K562 (cell line): ENCODE results near the gene RFESD. TPM values are rescaled to one million over a fixed set of nuclear protein-coding genes. Genes with fewer than 3 reads are reported as not detected.
A peak's percentile ranks its signal among the peaks of the same experiment; 100 is the strongest.

ENCODE experiments used
- ATAC-seq: fragments of 200-7000 bp; cut with Tn5 transposase; 3 replicates; pipeline ENCODE4 v1.9.1; 2020; ENCODE audit warnings: moderate library complexity
- BruUV-seq: library from RNA; stranded (reverse); fragments of 400-500 nt; replicated peaks from 2 replicates; lab custom pipeline; 2021; lab: Mats Ljungman, UMichigan
- CTCF ChIA-PET: fragments of 300-600 bp; formaldehyde crosslinking; extraction: SDS; loops from one replicate; lab custom pipeline; 2021; ENCODE audit warnings: low intra/inter-chr PET ratio; lab: Yijun Ruan, JAX
- POLR2A ChIA-PET: fragments of 300-600, 350-650 bp; sonication (Branson Sonifier 250); formaldehyde crosslinking; extraction: SDS; loops from one replicate; lab custom pipeline; 2021; ENCODE audit warnings: antibody characterized with exemption, inconsistent platforms; lab: Yijun Ruan, JAX
- DNase-seq, 4 experiments: peaks; one replicate each; pipeline versions ENCODE4 v3.0.0 to v3.0.0-alpha.2; 2011 to 2018; ENCODE audit warnings: low spot score in 3 of 4, mixed read lengths in 3 of 4; ENCODE audit errors: extremely low read depth in 1 of 4
- FAIRE-seq: peaks from 2 replicates; lab custom pipeline; 2011; peaks lifted over from hg19 to GRCh38; lab: Jason Lieb, UNC
- H2AFZ ChIP-seq: 2 replicates; pipeline ENCODE4 v1.6.0; 2011; ENCODE audit warnings: low read depth, low read length, control low read depth, inconsistent platforms
- H3K27ac ChIP-seq: fragments of 200-600 bp; 3 replicates; pipeline ENCODE4 v1.8.0; 2011; ENCODE audit warnings: low read depth, mild to moderate bottlenecking, control low read depth, inconsistent platforms, low read length, moderate library complexity, mixed read lengths; ENCODE audit errors: extremely low read depth
- H3K27me3 ChIP-seq, 2 experiments: fragments of 300-600 bp in 1 of 2; 2 replicates in 1 of 2; 3 replicates in 1 of 2; pipeline versions ENCODE4 v1.6.0 to v1.8.0; 2011; ENCODE audit warnings: inconsistent platforms in 2 of 2, low read length in 2 of 2, mild to moderate bottlenecking in 1 of 2, mixed read lengths in 1 of 2, moderate library complexity in 1 of 2; ENCODE audit not compliant: control insufficient read depth in 2 of 2, insufficient read depth in 2 of 2
- H3K36me3 ChIP-seq: fragments of 300-600 bp; 3 replicates; pipeline ENCODE4 v1.8.0; 2011; ENCODE audit warnings: mild to moderate bottlenecking, low read length, inconsistent platforms; ENCODE audit not compliant: control insufficient read depth, insufficient read depth
- H3K4me1 ChIP-seq, 2 experiments: fragments of 200-600 bp in 1 of 2; replicated peaks in 1 of 2; 2 replicates in 1 of 2; 3 replicates in 1 of 2; pipeline versions ENCODE4 v1.5.1 to v1.8.0; 2011; ENCODE audit warnings: inconsistent platforms in 2 of 2, low read length in 2 of 2, mild to moderate bottlenecking in 1 of 2, mixed read lengths in 1 of 2, moderate library complexity in 1 of 2; ENCODE audit not compliant: control insufficient read depth in 2 of 2, insufficient read depth in 2 of 2
- H3K4me2 ChIP-seq: 2 replicates; pipeline ENCODE4 v1.6.1; 2011; ENCODE audit warnings: low read length, control low read depth, inconsistent platforms, mixed read lengths; ENCODE audit not compliant: insufficient read depth
- H3K4me3 ChIP-seq: fragments of 200-600 bp; sonication (generic), shearing (Covaris generic); 2 replicates; pipeline ENCODE4 v1.5.1; 2016; ENCODE audit warnings: control low read depth, inconsistent platforms
- H3K79me2 ChIP-seq: fragments of 200-600 bp; 3 replicates; pipeline ENCODE4 v1.8.0; 2011; ENCODE audit warnings: low read length, inconsistent platforms; ENCODE audit not compliant: control insufficient read depth, insufficient read depth
- H3K9ac ChIP-seq, 2 experiments: 2 replicates each; pipeline versions ENCODE4 v1.6.0 to v1.6.1; 2011; ENCODE audit warnings: low read depth in 2 of 2, low read length in 2 of 2, control low read depth in 1 of 2, inconsistent platforms in 1 of 2, mild to moderate bottlenecking in 1 of 2, mixed read lengths in 1 of 2; ENCODE audit not compliant: insufficient read depth in 1 of 2
- H3K9me1 ChIP-seq: one replicate; pipeline ENCODE4 v1.6.0; 2011; ENCODE audit warnings: inconsistent platforms, mild to moderate bottlenecking, low read length, moderate library complexity; ENCODE audit not compliant: control insufficient read depth, insufficient read depth
- H3K9me3 ChIP-seq: replicated peaks from 2 replicates; pipeline ENCODE4 v1.5.1; 2011; ENCODE audit warnings: low read depth, low read length, inconsistent platforms; ENCODE audit not compliant: control insufficient read depth, insufficient read depth
- H4K20me1 ChIP-seq: replicated peaks from 2 replicates; pipeline ENCODE4 v1.6.1; 2011; ENCODE audit warnings: low read length, inconsistent platforms, mixed read lengths; ENCODE audit not compliant: control insufficient read depth, insufficient read depth
- ADNP ChIP-seq: fragments of 200-800 bp; sonication (Bioruptor generic); IDR thresholded peaks from 2 replicates; pipeline ENCODE4 v1.6.1; 2016; ENCODE audit warnings: missing genetic modification characterization, missing compliant biosample characterization
- ARID1B ChIP-seq: fragments of 450-650 bp; IDR thresholded peaks from 2 replicates; pipeline ENCODE4 v1.6.1; 2016; ENCODE audit warnings: antibody characterized with exemption, mild to moderate bottlenecking, inconsistent platforms
- KLF6 ChIP-seq: fragments of 250-450 bp; sonication (Bioruptor Pico); IDR thresholded peaks from 2 replicates; pipeline ENCODE4 v1.4.0; 2020; ENCODE audit warnings: mild to moderate bottlenecking, moderate library complexity, borderline replicate concordance
- NFE2L1 ChIP-seq: fragments of 450-650 bp; IDR thresholded peaks from 2 replicates; pipeline ENCODE4 v1.6.1; 2016; ENCODE audit warnings: missing genetic modification characterization, low read depth, mild to moderate bottlenecking, missing compliant biosample characterization, moderate library complexity, borderline replicate concordance
- NR1H2 ChIP-seq: sonication (generic); formaldehyde crosslinking; IDR thresholded peaks from 2 replicates; pipeline ENCODE4 v1.4.0; 2020; ENCODE audit warnings: mild to moderate bottlenecking, missing genetic modification reagents
- SREBF1 ChIP-seq: fragments of 150-350 bp; IDR thresholded peaks from 2 replicates; pipeline ENCODE4 v1.6.1; 2014; ENCODE audit warnings: antibody characterized with exemption, low read depth, low read length, borderline replicate concordance
- TRIM24 ChIP-seq, 2 experiments: fragments of 450-650 bp; IDR thresholded peaks; 2 replicates each; pipeline ENCODE4 v1.6.1; 2016
- ZNF146 ChIP-seq: IDR thresholded peaks from one replicate; pipeline ENCODE4 v1.6.1; 2018; ENCODE audit warnings: missing compliant biosample characterization; ENCODE audit not compliant: unreplicated experiment
- ZNF263 ChIP-seq: sonication (generic); formaldehyde crosslinking; IDR thresholded peaks from 2 replicates; pipeline ENCODE4 v1.8.0; 2022; ENCODE audit warnings: mild to moderate bottlenecking, missing genetic modification reagents, borderline replicate concordance
- WGBS: fragments of 100-300 bp; shearing (Covaris generic); methylation state at CpG from one replicate; pipeline ENCODE4 v1.1.6; 2016; ENCODE audit warnings: low coverage, mixed read lengths; ENCODE audit not compliant: insufficient coverage; ENCODE audit errors: missing lambda C conversion rate; 5-methylcytosine and 5-hydroxymethylcytosine counted together
- in situ Hi-C: fragments of 300-500 bp; cut with MboI; formaldehyde crosslinking; loops from 4 replicates; pipeline ENCODE4 v1.15.0; 2018; ENCODE audit warnings: inconsistent platforms, mixed read lengths
- intact Hi-C: fragments of 100-400 bp; cut with micrococcal nuclease; formaldehyde crosslinking; loops from 2 replicates; pipeline ENCODE4 v1.14.2; 2022
- polyA plus RNA-seq, 8 experiments: library from polyadenylated mRNA; depleted of rRNA in 4 of 8; stranded (reverse) in 5 of 8; unstranded in 3 of 8; fragments of >200 nt; fragmentation: Nextera tagmentation in 2 of 8; fragmentation: Illumina TruSeq in 1 of 8; extraction: Ambion mirVana in 2 of 8; extraction: Trizol in 1 of 8; gene quantifications; 2 replicates each; pipeline versions ENCODE4 v1.2.1 to v1.2.3, GENCODE V29; 2011 to 2014; ENCODE audit warnings: inconsistent platforms in 1 of 8, missing spikeins in 1 of 8
- total RNA-seq, 7 experiments: library from RNA; depleted of rRNA in 6 of 7; stranded (reverse); fragments of >200 nt in 6 of 7; fragmentation: Illumina TruSeq in 2 of 7; extraction: Trizol in 2 of 7; gene quantifications; 2 replicates each; pipeline versions ENCODE4 v1.2.1 to v1.2.3, GENCODE V29; 2011 to 2021; ENCODE audit warnings: low replicate concordance in 1 of 7
- TF ChIP-seq, protein P1 (sequence below): fragments of 200-800 bp; sonication (Bioruptor generic); IDR thresholded peaks from 2 replicates; pipeline ENCODE4 v1.6.1; 2017; ENCODE audit warnings: missing genetic modification characterization, missing compliant biosample characterization
- TF ChIP-seq, protein P2 (sequence below): fragments of 450-650 bp; IDR thresholded peaks from 2 replicates; pipeline ENCODE4 v1.6.1; 2016; ENCODE audit warnings: borderline replicate concordance
- TF ChIP-seq, protein P3 (sequence below): fragments of 250-450 bp; sonication (Bioruptor Pico); IDR thresholded peaks from 2 replicates; pipeline ENCODE4 v1.5.0; 2022; ENCODE audit warnings: mild to moderate bottlenecking
- TF ChIP-seq, protein P4 (sequence below): sonication (generic); formaldehyde crosslinking; IDR thresholded peaks from 2 replicates; pipeline ENCODE4 v1.5.0; 2020; ENCODE audit warnings: missing genetic modification reagents
- TF ChIP-seq, protein P5 (sequence below), 2 experiments: fragments of 200-800 bp in 1 of 2; sonication (Bioruptor generic) in 1 of 2; sonication (generic) in 1 of 2; formaldehyde crosslinking in 1 of 2; IDR thresholded peaks in 1 of 2; conservative IDR thresholded peaks in 1 of 2; 2 replicates each; pipeline versions ENCODE4 v1.5.0 to v1.6.1; 2016 to 2020; ENCODE audit warnings: missing compliant biosample characterization in 1 of 2, missing genetic modification characterization in 1 of 2, missing genetic modification reagents in 1 of 2

Gene RFESD
- total and polyA plus RNA-seq, 9 of the 15 experiments (the other 6 are each of a cell fraction or from before 2014, with no cell fraction given) = 62.3 to 600 (median 140) TPM

DNA sequence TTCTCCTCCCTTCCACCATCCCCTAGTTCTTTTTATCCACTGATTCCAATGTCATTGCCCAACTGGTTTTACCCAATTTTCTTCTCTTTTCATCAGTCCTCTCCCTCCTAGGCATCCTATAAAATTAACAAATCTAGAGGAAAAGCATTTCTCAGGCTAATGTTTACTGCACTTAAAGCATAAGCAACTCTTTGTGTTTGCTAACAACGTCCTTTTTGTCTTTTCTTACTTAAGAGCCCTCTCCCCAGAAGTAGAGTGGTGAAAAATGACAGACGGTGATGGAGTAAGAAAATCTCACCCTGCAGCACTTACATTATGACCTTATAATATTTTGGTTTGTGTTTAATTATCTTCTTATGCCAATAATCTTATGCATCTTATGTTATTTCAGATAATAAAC is 37.8 kb downstream of the RFESD start:
- ATAC-seq = no peak
- intact Hi-C loops (no loop called here), in situ Hi-C loops (no loop called here)
- no TSS peak for BruUV-seq
- 27% methylated on average over 2 of the region's 2 CpGs for WGBS
- Histone ChIP-seq H3K4me1 (peaks cover 0 to 8% of the 10 kb centered on the region in 2 experiments; a peak in 2 of 5 replicates), H3K36me3 (no peaks in the 10 kb centered on the region; the same call in 2 of the 3 replicates), H3K9me1 (no peaks in the 10 kb centered on the region), H3K79me2 (no peaks in the 10 kb centered on the region), H3K4me2 (no peak overlapping the region; the same call in 1 of the 2 replicates), H3K9me3 (no peaks in the 10 kb centered on the region), H2AFZ (peak overlapping the region; percentile 27), H3K4me3 (no peak overlapping the region), H3K27me3 (no peaks in the 10 kb centered on the region), H3K9ac (no peak overlapping the region), H4K20me1 (no peaks in the 10 kb centered on the region), H3K27ac (no peak overlapping the region)
- ChIA-PET CTCF (no interaction called here), POLR2A (no interaction called here)
- DNase-seq = no peak
- no peak for FAIRE-seq
- TF ChIP-seq, protein P1, sequence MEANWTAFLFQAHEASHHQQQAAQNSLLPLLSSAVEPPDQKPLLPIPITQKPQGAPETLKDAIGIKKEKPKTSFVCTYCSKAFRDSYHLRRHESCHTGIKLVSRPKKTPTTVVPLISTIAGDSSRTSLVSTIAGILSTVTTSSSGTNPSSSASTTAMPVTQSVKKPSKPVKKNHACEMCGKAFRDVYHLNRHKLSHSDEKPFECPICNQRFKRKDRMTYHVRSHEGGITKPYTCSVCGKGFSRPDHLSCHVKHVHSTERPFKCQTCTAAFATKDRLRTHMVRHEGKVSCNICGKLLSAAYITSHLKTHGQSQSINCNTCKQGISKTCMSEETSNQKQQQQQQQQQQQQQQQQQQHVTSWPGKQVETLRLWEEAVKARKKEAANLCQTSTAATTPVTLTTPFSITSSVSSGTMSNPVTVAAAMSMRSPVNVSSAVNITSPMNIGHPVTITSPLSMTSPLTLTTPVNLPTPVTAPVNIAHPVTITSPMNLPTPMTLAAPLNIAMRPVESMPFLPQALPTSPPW (CRISPR knock-in tag) = no peak
- TF ChIP-seq, protein P2, sequence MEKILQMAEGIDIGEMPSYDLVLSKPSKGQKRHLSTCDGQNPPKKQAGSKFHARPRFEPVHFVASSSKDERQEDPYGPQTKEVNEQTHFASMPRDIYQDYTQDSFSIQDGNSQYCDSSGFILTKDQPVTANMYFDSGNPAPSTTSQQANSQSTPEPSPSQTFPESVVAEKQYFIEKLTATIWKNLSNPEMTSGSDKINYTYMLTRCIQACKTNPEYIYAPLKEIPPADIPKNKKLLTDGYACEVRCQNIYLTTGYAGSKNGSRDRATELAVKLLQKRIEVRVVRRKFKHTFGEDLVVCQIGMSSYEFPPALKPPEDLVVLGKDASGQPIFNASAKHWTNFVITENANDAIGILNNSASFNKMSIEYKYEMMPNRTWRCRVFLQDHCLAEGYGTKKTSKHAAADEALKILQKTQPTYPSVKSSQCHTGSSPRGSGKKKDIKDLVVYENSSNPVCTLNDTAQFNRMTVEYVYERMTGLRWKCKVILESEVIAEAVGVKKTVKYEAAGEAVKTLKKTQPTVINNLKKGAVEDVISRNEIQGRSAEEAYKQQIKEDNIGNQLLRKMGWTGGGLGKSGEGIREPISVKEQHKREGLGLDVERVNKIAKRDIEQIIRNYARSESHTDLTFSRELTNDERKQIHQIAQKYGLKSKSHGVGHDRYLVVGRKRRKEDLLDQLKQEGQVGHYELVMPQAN = no peak
- TF ChIP-seq SREBF1 (no peak), ZNF146 (CRISPR knock-in tag) (no peak), NFE2L1 (no peak), TRIM24 (IDR thresholded peaks at IDR 0.05) (no peak), NR1H2 (CRISPR knock-in tag) (no peak), ZNF263 (CRISPR knock-in tag) (no peak), ADNP (tag) (no peak), ARID1B (no peak), KLF6 (CRISPR knock-in tag) (no peak)
- TF ChIP-seq, protein P3, sequence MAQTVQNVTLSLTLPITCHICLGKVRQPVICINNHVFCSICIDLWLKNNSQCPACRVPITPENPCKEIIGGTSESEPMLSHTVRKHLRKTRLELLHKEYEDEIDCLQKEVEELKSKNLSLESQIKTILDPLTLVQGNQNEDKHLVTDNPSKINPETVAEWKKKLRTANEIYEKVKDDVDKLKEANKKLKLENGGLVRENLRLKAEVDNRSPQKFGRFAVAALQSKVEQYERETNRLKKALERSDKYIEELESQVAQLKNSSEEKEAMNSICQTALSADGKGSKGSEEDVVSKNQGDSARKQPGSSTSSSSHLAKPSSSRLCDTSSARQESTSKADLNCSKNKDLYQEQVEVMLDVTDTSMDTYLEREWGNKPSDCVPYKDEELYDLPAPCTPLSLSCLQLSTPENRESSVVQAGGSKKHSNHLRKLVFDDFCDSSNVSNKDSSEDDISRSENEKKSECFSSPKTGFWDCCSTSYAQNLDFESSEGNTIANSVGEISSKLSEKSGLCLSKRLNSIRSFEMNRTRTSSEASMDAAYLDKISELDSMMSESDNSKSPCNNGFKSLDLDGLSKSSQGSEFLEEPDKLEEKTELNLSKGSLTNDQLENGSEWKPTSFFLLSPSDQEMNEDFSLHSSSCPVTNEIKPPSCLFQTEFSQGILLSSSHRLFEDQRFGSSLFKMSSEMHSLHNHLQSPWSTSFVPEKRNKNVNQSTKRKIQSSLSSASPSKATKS (CRISPR knock-in tag) = no peak
- TF ChIP-seq, protein P4, sequence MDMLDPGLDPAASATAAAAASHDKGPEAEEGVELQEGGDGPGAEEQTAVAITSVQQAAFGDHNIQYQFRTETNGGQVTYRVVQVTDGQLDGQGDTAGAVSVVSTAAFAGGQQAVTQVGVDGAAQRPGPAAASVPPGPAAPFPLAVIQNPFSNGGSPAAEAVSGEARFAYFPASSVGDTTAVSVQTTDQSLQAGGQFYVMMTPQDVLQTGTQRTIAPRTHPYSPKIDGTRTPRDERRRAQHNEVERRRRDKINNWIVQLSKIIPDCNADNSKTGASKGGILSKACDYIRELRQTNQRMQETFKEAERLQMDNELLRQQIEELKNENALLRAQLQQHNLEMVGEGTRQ (CRISPR knock-in tag) = no peak
- TF ChIP-seq, protein P5, sequence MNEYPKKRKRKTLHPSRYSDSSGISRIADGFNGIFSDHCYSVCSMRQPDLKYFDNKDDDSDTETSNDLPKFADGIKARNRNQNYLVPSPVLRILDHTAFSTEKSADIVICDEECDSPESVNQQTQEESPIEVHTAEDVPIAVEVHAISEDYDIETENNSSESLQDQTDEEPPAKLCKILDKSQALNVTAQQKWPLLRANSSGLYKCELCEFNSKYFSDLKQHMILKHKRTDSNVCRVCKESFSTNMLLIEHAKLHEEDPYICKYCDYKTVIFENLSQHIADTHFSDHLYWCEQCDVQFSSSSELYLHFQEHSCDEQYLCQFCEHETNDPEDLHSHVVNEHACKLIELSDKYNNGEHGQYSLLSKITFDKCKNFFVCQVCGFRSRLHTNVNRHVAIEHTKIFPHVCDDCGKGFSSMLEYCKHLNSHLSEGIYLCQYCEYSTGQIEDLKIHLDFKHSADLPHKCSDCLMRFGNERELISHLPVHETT (CRISPR knock-in tag; conservative IDR thresholded peaks at IDR 0.05 in 1 of 2, IDR thresholded peaks at IDR 0.05 in 1 of 2) = no peak
